IMR-90 (cell line): ENCODE results near the gene CLMP. TPM values are rescaled to one million over a fixed set of nuclear protein-coding genes. Genes with fewer than 3 reads are reported as not detected.

ENCODE experiments used
- ATAC-seq: fragments of 200-7000 bp; cut with Tn5 transposase; 2 replicates; pipeline ENCODE4 v1.9.1; 2020; ENCODE audit warnings: low read depth, mild to moderate bottlenecking, moderate library complexity
- BruUV-seq: library from RNA; stranded (reverse); fragments of 400-500 nt; replicated peaks from 2 replicates; lab custom pipeline; 2021; lab: Mats Ljungman, UMichigan
- CTCF ChIA-PET: fragments of 300-600 bp; formaldehyde crosslinking; extraction: SDS; loops from one replicate; lab custom pipeline; 2021; ENCODE audit warnings: antibody characterized with exemption; lab: Yijun Ruan, JAX
- POLR2A ChIA-PET: fragments of 300-600 bp; sonication (Branson Sonifier 250); formaldehyde crosslinking; loops from one replicate; lab custom pipeline; 2022; ENCODE audit warnings: antibody characterized with exemption; ENCODE audit not compliant: unreplicated experiment; lab: Charles Lee
- DNase-seq: peaks from one replicate; pipeline ENCODE4 v3.0.0; 2013
- H2AFZ ChIP-seq: replicated peaks from 2 replicates; pipeline ENCODE3; 2013; ENCODE audit warnings: low read length, mild to moderate bottlenecking; ENCODE audit not compliant: poor library complexity
- H2AK5ac ChIP-seq: 2 replicates; pipeline ENCODE4 v1.6.1; 2013; ENCODE audit warnings: low read depth, low read length, inconsistent platforms
- H2AK9ac ChIP-seq: replicated peaks from 2 replicates; pipeline ENCODE3; 2013; ENCODE audit warnings: mild to moderate bottlenecking, low read depth, low read length, moderate library complexity; ENCODE audit not compliant: poor library complexity
- H2BK120ac ChIP-seq: 2 replicates; pipeline ENCODE4 v1.6.1; 2013; ENCODE audit warnings: low read depth, low read length, inconsistent platforms
- H2BK15ac ChIP-seq: 3 replicates; pipeline ENCODE4 v1.6.1; 2013; ENCODE audit warnings: low read depth, low read length, inconsistent platforms
- H2BK20ac ChIP-seq: 2 replicates; pipeline ENCODE4 v1.6.1; 2013; ENCODE audit warnings: low read depth, mild to moderate bottlenecking, inconsistent platforms, low read length, moderate library complexity
- H2BK5ac ChIP-seq: 2 replicates; pipeline ENCODE4 v1.6.1; 2013; ENCODE audit warnings: mild to moderate bottlenecking, low read depth, low read length, inconsistent platforms; ENCODE audit not compliant: poor library complexity, severe bottlenecking
- H3K14ac ChIP-seq: replicated peaks from 2 replicates; pipeline ENCODE4 v1.6.1; 2013; ENCODE audit warnings: low read depth, low read length, inconsistent platforms
- H3K18ac ChIP-seq: 2 replicates; pipeline ENCODE4 v1.6.1; 2013; ENCODE audit warnings: low read depth, low read length, control low read depth
- H3K23ac ChIP-seq: 2 replicates; pipeline ENCODE4 v1.6.1; 2013; ENCODE audit warnings: low read depth, low read length, inconsistent platforms
- H3K27ac ChIP-seq: 2 replicates; pipeline ENCODE4 v1.5.1; 2013; ENCODE audit warnings: mild to moderate bottlenecking, control low read depth, low read length; ENCODE audit not compliant: insufficient read depth
- H3K27me3 ChIP-seq: 2 replicates; pipeline ENCODE4 v1.6.1; 2013; ENCODE audit warnings: low read length; ENCODE audit not compliant: control insufficient read depth, insufficient read depth
- H3K36me3 ChIP-seq: 2 replicates; pipeline ENCODE4 v1.6.1; 2013; ENCODE audit warnings: low read length, mixed read lengths; ENCODE audit not compliant: control insufficient read depth, insufficient read depth
- H3K4ac ChIP-seq: 2 replicates; pipeline ENCODE4 v1.6.1; 2013; ENCODE audit warnings: low read depth, low read length, inconsistent platforms
- H3K4me1 ChIP-seq: 2 replicates; pipeline ENCODE4 v1.6.1; 2013; ENCODE audit warnings: low read length, mixed read lengths; ENCODE audit not compliant: control insufficient read depth, insufficient read depth
- H3K4me2 ChIP-seq: 2 replicates; pipeline ENCODE4 v1.6.1; 2013; ENCODE audit warnings: low read depth, mild to moderate bottlenecking, control low read depth, low read length, moderate library complexity
- H3K4me3 ChIP-seq: 2 replicates; pipeline ENCODE4 v1.5.1; 2013; ENCODE audit warnings: low read depth, mild to moderate bottlenecking, control low read depth, low read length, moderate library complexity; ENCODE audit not compliant: insufficient read depth
- H3K56ac ChIP-seq: 2 replicates; pipeline ENCODE4 v1.6.1; 2013; ENCODE audit warnings: low read length, inconsistent platforms; ENCODE audit not compliant: insufficient read depth; ENCODE audit errors: extremely low read depth
- H3K79me1 ChIP-seq, 2 experiments: 2 replicates each; pipeline ENCODE4 v1.6.1; 2013; ENCODE audit warnings: low read length in 2 of 2, inconsistent platforms in 1 of 2, low read depth in 1 of 2
- H3K9ac ChIP-seq: 2 replicates; pipeline ENCODE4 v1.6.1; 2013; ENCODE audit warnings: low read depth, low read length, control low read depth
- H3K9me1 ChIP-seq: 2 replicates; pipeline ENCODE4 v1.6.1; 2013; ENCODE audit warnings: low read length, inconsistent platforms; ENCODE audit not compliant: insufficient read depth
- H3K9me3 ChIP-seq: 2 replicates; pipeline ENCODE4 v1.6.1; 2013; ENCODE audit warnings: low read length; ENCODE audit not compliant: control insufficient read depth, insufficient read depth
- H4K20me1 ChIP-seq: 2 replicates; pipeline ENCODE4 v1.6.1; 2013; ENCODE audit warnings: low read length, inconsistent platforms; ENCODE audit not compliant: insufficient read depth
- H4K5ac ChIP-seq: 2 replicates; pipeline ENCODE4 v1.6.1; 2013; ENCODE audit warnings: mild to moderate bottlenecking, low read depth, low read length, control low read depth
- H4K8ac ChIP-seq, 2 experiments: 2 replicates each; pipeline ENCODE4 v1.6.1; 2013; ENCODE audit warnings: low read depth in 2 of 2, low read length in 2 of 2, control low read depth in 1 of 2, inconsistent platforms in 1 of 2
- H4K91ac ChIP-seq: 2 replicates; pipeline ENCODE4 v1.6.1; 2013; ENCODE audit warnings: low read depth, low read length, inconsistent platforms; ENCODE audit not compliant: insufficient read depth
- ELK1 ChIP-seq: fragments of 150-350 bp; IDR thresholded peaks from 2 replicates; pipeline ENCODE4 v1.6.1; 2016; ENCODE audit warnings: low read depth, mild to moderate bottlenecking, low read length, moderate library complexity, borderline replicate concordance
- MXI1 ChIP-seq: IDR thresholded peaks from 2 replicates; pipeline ENCODE4 v1.6.1; 2012; ENCODE audit warnings: low read depth, mild to moderate bottlenecking, low read length, moderate library complexity, borderline replicate concordance
- USF2 ChIP-seq: fragments of 150-350 bp; IDR thresholded peaks from 2 replicates; pipeline ENCODE4 v1.6.1; 2017; ENCODE audit warnings: mild to moderate bottlenecking, antibody characterized with exemption, low read length, low read depth
- WGBS, 2 experiments: methylation state at CpG; one replicate each; pipeline versions ENCODE4 v1.1.5 to v1.1.7; 2013; ENCODE audit warnings: missing lambda C conversion rate in 2 of 2; ENCODE audit not compliant: insufficient read length in 1 of 2; ENCODE audit errors: extremely low coverage in 2 of 2; 5-methylcytosine and 5-hydroxymethylcytosine counted together
- dilution Hi-C: fragments of 300-500 bp; cut with HindIII; formaldehyde crosslinking; loops from one replicate; pipeline ENCODE4 v1.14.3; 2018; ENCODE audit warnings: low sequenced_read_pairs; ENCODE audit not compliant: unreplicated experiment
- in situ Hi-C: fragments of 300-500 bp; cut with MboI; formaldehyde crosslinking; loops from 3 replicates; pipeline ENCODE4 v1.14.3; 2019; ENCODE audit warnings: low sequenced_read_pairs, inconsistent platforms, mixed read lengths
- intact Hi-C: fragments of 100-400 bp; cut with micrococcal nuclease; formaldehyde crosslinking; loops from 2 replicates; pipeline ENCODE4 v1.10.0; 2022
- polyA plus RNA-seq, 3 experiments: library from polyadenylated mRNA; depleted of rRNA; stranded (reverse); fragments of >200 nt; gene quantifications; 2 replicates each; pipeline ENCODE4 v1.2.3, GENCODE V29; 2012; ENCODE audit warnings: low replicate concordance in 1 of 3
- total RNA-seq: library from RNA; depleted of rRNA; stranded (reverse); fragments of >200 nt; gene quantifications from 2 replicates; pipeline ENCODE4 v1.2.3, GENCODE V29; 2012

CLMP gene
- total and polyA plus RNA-seq, 2 of the 4 experiments (the other 2 are of a cell fraction) = 54.7 to 95.7 TPM

- WGBS, 2 experiments = no CpG with 5 or more reads among the region's 1 CpG
- Histone ChIP-seq H2BK15ac (no peak overlapping the region), H3K9me3 (no peaks in the 10 kb centered on the region), H2AK9ac (no peak overlapping the region), H4K8ac (no peak overlapping the region), H3K4me1 (peaks cover 22% of the 10 kb centered on the region), H3K23ac (no peak overlapping the region), H2BK120ac (no peak overlapping the region), H4K20me1 (no peaks in the 10 kb centered on the region), H3K9me1 (peaks cover 10% of the 10 kb centered on the region; the same call in 1 of the 2 replicates), H3K79me1 (peaks cover 0 to under 1% of the 10 kb centered on the region in 2 experiments; a peak in 1 of 4 replicates), H3K14ac (no peak overlapping the region), H2BK20ac (no peak overlapping the region), H3K56ac (no peak overlapping the region), H3K27me3 (no peaks in the 10 kb centered on the region), H3K4ac (no peak overlapping the region), H2BK5ac (no peak overlapping the region), H3K36me3 (no peaks in the 10 kb centered on the region), H2AFZ (no peak overlapping the region), H3K18ac (no peak overlapping the region), H4K5ac (no peak overlapping the region), H4K91ac (peak overlapping the region; percentile 21; the same call in 1 of the 2 replicates), H3K27ac (no peak overlapping the region), H3K4me3 (no peak overlapping the region), H2AK5ac (no peak overlapping the region), H3K4me2 (no peak overlapping the region), H3K9ac (no peak overlapping the region)
- TF ChIP-seq ELK1 (no peak), USF2 (no peak), MXI1 (no peak)
- intact Hi-C loops (no loop called here), dilution Hi-C loops (no loop called here), in situ Hi-C loops (no loop called here)
- BruUV-seq = no TSS peak
- ChIA-PET CTCF (interaction anchor here (0.6 kb wide), 1 partner anchor 974 kb away, joined by 3 read pairs; no protein-coding TSS in a partner anchor), POLR2A (no interaction called here)
- ATAC-seq (no peak), DNase-seq (no peak)
Measured at GRCh38 chr11:123214940-123215339, 19.9 kb upstream of the CLMP start.
